Mucosa of stomach (tissue), 1 donor: ENCODE data around the gene SLC25A21.
"Not testable (repeated sequence)": the region's sequence is repeated elsewhere in the genome, so short reads cannot be mapped to it uniquely, and the experiment has no call there.

Experiments used
- H3K27me3 ChIP-seq: one replicate; pipeline ENCODE4 v1.7.0; 2013; ENCODE audit warnings: mild to moderate bottlenecking, low read length; ENCODE audit not compliant: control insufficient read depth, insufficient read depth
- H3K36me3 ChIP-seq: one replicate; pipeline ENCODE4 v1.7.0; 2013; ENCODE audit warnings: low read length; ENCODE audit not compliant: control insufficient read depth, insufficient read depth
- H3K4me1 ChIP-seq: one replicate; pipeline ENCODE4 v1.7.0; 2013; ENCODE audit warnings: mild to moderate bottlenecking, low read length; ENCODE audit not compliant: control insufficient read depth, insufficient read depth
- H3K4me3 ChIP-seq: one replicate; pipeline ENCODE4 v1.7.0; 2013; ENCODE audit warnings: low read length
- H3K9ac ChIP-seq: one replicate; pipeline ENCODE4 v1.7.0; 2013; ENCODE audit warnings: mild to moderate bottlenecking, low read length, moderate library complexity
- H3K9me3 ChIP-seq: one replicate; pipeline ENCODE4 v1.7.0; 2013; ENCODE audit warnings: mild to moderate bottlenecking, low read length, moderate library complexity; ENCODE audit not compliant: control insufficient read depth
- donor health status: Pancreatic carcinoma.

The SLC25A21 gene

GRCh38 chr14:37153005-37153404, 19.4 kb downstream of the SLC25A21 start:
- Histone ChIP-seq H3K9ac (no peak overlapping the region), H3K4me1 (no peaks in the 10 kb centered on the region), H3K36me3 (no peaks in the 10 kb centered on the region), H3K9me3 (no peaks in the 10 kb centered on the region), H3K27me3 (no peaks in the 10 kb centered on the region), H3K4me3 (no peak overlapping the region)

- H3K9me3 ChIP-seq: no peaks in the 10 kb centered on the region
- no peak overlapping the region for H3K9ac ChIP-seq
- H3K27me3 ChIP-seq: no peaks in the 10 kb centered on the region
- no peaks in the 10 kb centered on the region for H3K4me1 ChIP-seq
- H3K4me3 ChIP-seq: no peak overlapping the region
- no peaks in the 10 kb centered on the region for H3K36me3 ChIP-seq
These were observed 22.0 kb downstream of the SLC25A21 start for GRCh38 chr14:37150414-37150813.

GRCh38 chr14:37147310-37147880, 25.0 kb downstream of the SLC25A21 start:
- Histone ChIP-seq H3K9me3 (no peaks in the 10 kb centered on the region), H3K4me3 (no peak overlapping the region), H3K36me3 (no peaks in the 10 kb centered on the region), H3K27me3 (no peaks in the 10 kb centered on the region), H3K4me1 (no peaks in the 10 kb centered on the region), H3K9ac (no peak overlapping the region)

- H3K9me3 ChIP-seq, H3K4me3 ChIP-seq, H3K36me3 ChIP-seq, H3K9ac ChIP-seq, H3K4me1 ChIP-seq, H3K27me3 ChIP-seq: not testable (repeated sequence)
These were observed 26.0 kb downstream of the SLC25A21 start for GRCh38 chr14:37146438-37146837.

GRCh38 chr14:37145395-37145794, 27.0 kb downstream of the SLC25A21 start:
- Histone ChIP-seq H3K4me3 (no peak overlapping the region), H3K4me1 (no peaks in the 10 kb centered on the region), H3K36me3 (no peaks in the 10 kb centered on the region), H3K27me3 (no peaks in the 10 kb centered on the region), H3K9me3 (no peaks in the 10 kb centered on the region), H3K9ac (no peak overlapping the region)

- Histone ChIP-seq H3K4me3 (no peak overlapping the region), H3K9ac (no peak overlapping the region), H3K36me3 (no peaks in the 10 kb centered on the region), H3K9me3 (no peaks in the 10 kb centered on the region), H3K4me1 (no peaks in the 10 kb centered on the region), H3K27me3 (no peaks in the 10 kb centered on the region)
These were observed 27.6 kb downstream of the SLC25A21 start for GRCh38 chr14:37144729-37145363.

- Histone ChIP-seq H3K4me3 (no peak overlapping the region), H3K36me3 (no peaks in the 10 kb centered on the region), H3K9me3 (no peaks in the 10 kb centered on the region), H3K4me1 (no peaks in the 10 kb centered on the region), H3K9ac (no peak overlapping the region), H3K27me3 (no peaks in the 10 kb centered on the region)
These were observed 28.9 kb downstream of the SLC25A21 start for GRCh38 chr14:37143475-37143874.

GRCh38 chr14:37142835-37143401, 29.5 kb downstream of the SLC25A21 start:
- Histone ChIP-seq H3K9me3 (no peaks in the 10 kb centered on the region), H3K4me3 (no peak overlapping the region), H3K4me1 (no peaks in the 10 kb centered on the region), H3K9ac (no peak overlapping the region), H3K36me3 (no peaks in the 10 kb centered on the region), H3K27me3 (no peaks in the 10 kb centered on the region)

GRCh38 chr14:37140176-37140575, 32.2 kb downstream of the SLC25A21 start:
- no peaks in the 10 kb centered on the region for H3K9me3 ChIP-seq
- no peak overlapping the region for H3K4me3 ChIP-seq

GRCh38 chr14:37139710-37140109, 32.7 kb downstream of the SLC25A21 start:
- Histone ChIP-seq H3K27me3 (no peaks in the 10 kb centered on the region), H3K36me3 (no peaks in the 10 kb centered on the region), H3K4me1 (no peaks in the 10 kb centered on the region), H3K9ac (no peak overlapping the region), H3K9me3 (no peaks in the 10 kb centered on the region), H3K4me3 (no peak overlapping the region)

More at GRCh38 chr14:37140176-37140575, 32.2 kb downstream of the SLC25A21 start:
- Histone ChIP-seq H3K27me3 (no peaks in the 10 kb centered on the region), H3K36me3 (no peaks in the 10 kb centered on the region), H3K9ac (no peak overlapping the region), H3K4me1 (no peaks in the 10 kb centered on the region)

- no peaks in the 10 kb centered on the region for H3K4me1 ChIP-seq
- no peaks in the 10 kb centered on the region for H3K36me3 ChIP-seq
- H3K9ac ChIP-seq: no peak overlapping the region
- H3K9me3 ChIP-seq: no peaks in the 10 kb centered on the region
- H3K4me3 ChIP-seq: no peak overlapping the region
- H3K27me3 ChIP-seq: no peaks in the 10 kb centered on the region
These were observed 33.5 kb downstream of the SLC25A21 start for GRCh38 chr14:37138898-37139297.

- Histone ChIP-seq H3K4me1 (no peaks in the 10 kb centered on the region), H3K4me3 (no peak overlapping the region), H3K9me3 (no peaks in the 10 kb centered on the region), H3K27me3 (no peaks in the 10 kb centered on the region), H3K36me3 (no peaks in the 10 kb centered on the region), H3K9ac (no peak overlapping the region)
These were observed 39.0 kb downstream of the SLC25A21 start for GRCh38 chr14:37133284-37133913.
